ENCODE measurements around the gene TYRO3. TPM values are rescaled to one million over a fixed set of nuclear protein-coding genes. Genes with fewer than 3 reads are reported as not detected.

TYRO3 gene
- total and polyA plus RNA-seq, 2 of the 13 experiments (the other 11 are each of a cell fraction or from before 2014, with no cell fraction given), result 24.0 to 43.6 TPM

DNA sequence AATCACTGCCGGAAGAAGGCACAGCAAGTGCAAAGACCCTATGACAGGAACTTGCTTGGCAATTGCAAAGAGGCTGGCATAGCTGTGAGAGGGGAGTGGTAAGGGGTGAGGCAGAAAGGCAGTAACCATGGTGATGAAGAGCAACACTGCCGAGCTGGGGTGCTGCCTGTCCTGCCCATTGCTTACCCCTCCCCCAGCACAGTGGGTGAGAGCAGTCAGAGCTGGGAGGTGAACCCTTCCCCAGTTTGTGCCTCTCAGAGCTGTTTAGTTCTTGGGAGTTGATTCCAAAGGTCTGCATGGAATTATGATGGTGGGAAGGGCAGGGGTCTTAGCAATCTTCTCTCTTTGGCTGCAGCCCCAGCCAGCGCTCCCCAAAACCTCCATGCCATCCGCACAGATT, 8.8 kb downstream of the TYRO3 start (continued):
- TF ChIP-seq, protein P1, sequence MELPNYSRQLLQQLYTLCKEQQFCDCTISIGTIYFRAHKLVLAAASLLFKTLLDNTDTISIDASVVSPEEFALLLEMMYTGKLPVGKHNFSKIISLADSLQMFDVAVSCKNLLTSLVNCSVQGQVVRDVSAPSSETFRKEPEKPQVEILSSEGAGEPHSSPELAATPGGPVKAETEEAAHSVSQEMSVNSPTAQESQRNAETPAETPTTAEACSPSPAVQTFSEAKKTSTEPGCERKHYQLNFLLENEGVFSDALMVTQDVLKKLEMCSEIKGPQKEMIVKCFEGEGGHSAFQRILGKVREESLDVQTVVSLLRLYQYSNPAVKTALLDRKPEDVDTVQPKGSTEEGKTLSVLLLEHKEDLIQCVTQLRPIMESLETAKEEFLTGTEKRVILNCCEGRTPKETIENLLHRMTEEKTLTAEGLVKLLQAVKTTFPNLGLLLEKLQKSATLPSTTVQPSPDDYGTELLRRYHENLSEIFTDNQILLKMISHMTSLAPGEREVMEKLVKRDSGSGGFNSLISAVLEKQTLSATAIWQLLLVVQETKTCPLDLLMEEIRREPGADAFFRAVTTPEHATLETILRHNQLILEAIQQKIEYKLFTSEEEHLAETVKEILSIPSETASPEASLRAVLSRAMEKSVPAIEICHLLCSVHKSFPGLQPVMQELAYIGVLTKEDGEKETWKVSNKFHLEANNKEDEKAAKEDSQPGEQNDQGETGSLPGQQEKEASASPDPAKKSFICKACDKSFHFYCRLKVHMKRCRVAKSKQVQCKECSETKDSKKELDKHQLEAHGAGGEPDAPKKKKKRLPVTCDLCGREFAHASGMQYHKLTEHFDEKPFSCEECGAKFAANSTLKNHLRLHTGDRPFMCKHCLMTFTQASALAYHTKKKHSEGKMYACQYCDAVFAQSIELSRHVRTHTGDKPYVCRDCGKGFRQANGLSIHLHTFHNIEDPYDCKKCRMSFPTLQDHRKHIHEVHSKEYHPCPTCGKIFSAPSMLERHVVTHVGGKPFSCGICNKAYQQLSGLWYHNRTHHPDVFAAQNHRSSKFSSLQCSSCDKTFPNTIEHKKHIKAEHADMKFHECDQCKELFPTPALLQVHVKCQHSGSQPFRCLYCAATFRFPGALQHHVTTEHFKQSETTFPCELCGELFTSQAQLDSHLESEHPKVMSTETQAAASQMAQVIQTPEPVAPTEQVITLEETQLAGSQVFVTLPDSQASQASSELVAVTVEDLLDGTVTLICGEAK (IDR thresholded peaks at IDR 0.05), result no peak
- TF ChIP-seq, protein P1 (CRISPR knock-in tag; IDR thresholded peaks at IDR 0.05), result no peak
- no peak for TF ChIP-seq ZNF253 (CRISPR knock-in tag; IDR thresholded peaks at IDR 0.05; ENCODE audit: borderline replicate concordance)
- peak; percentile 63; the same call in 1 of the 2 replicates for TF ChIP-seq PPARG (CRISPR knock-in tag; conservative IDR thresholded peaks at IDR 0.05)
- no peak for TF ChIP-seq ZNF34 (CRISPR knock-in tag; IDR thresholded peaks at IDR 0.05; ENCODE audit: borderline replicate concordance)
- no peak for TF ChIP-seq GABPB1 (CRISPR knock-in tag; IDR thresholded peaks at IDR 0.05)
- TF ChIP-seq YY1 (IDR thresholded peaks at IDR 0.05; ENCODE audit: insufficient read depth, insufficient replicate concordance, low read depth, low read length), result no peak
- TF ChIP-seq ZNF766 (CRISPR knock-in tag; IDR thresholded peaks at IDR 0.05; ENCODE audit: borderline replicate concordance), result no peak
- no peak for TF ChIP-seq ZNF282 (IDR thresholded peaks at IDR 0.05; ENCODE audit: partially characterized antibody)
- TF ChIP-seq, protein P2, sequence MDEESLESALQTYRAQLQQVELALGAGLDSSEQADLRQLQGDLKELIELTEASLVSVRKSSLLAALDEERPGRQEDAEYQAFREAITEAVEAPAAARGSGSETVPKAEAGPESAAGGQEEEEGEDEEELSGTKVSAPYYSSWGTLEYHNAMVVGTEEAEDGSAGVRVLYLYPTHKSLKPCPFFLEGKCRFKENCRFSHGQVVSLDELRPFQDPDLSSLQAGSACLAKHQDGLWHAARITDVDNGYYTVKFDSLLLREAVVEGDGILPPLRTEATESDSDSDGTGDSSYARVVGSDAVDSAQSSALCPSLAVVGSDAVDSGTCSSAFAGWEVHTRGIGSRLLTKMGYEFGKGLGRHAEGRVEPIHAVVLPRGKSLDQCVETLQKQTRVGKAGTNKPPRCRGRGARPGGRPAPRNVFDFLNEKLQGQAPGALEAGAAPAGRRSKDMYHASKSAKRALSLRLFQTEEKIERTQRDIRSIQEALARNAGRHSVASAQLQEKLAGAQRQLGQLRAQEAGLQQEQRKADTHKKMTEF (CRISPR knock-in tag; IDR thresholded peaks at IDR 0.05), result no peak
- TF ChIP-seq POLR2A (IDR thresholded peaks at IDR 0.05; ENCODE audit: insufficient read depth in 1 of 2, low read depth in 2 of 2, low read length in 2 of 2), result peak in 1 of 2 experiments; percentile 32; a peak in 2 of 4 replicates
- no peak for TF ChIP-seq ZNF30 (CRISPR knock-in tag; IDR thresholded peaks at IDR 0.05)
- TF ChIP-seq ZNF543 (CRISPR knock-in tag; IDR thresholded peaks at IDR 0.05), result 0 out of 2 replicates have a peak, but pooled peaks have one; percentile 2
- TF ChIP-seq MIXL1 (CRISPR knock-in tag; IDR thresholded peaks at IDR 0.05), result no peak
- TF ChIP-seq SALL2 (CRISPR knock-in tag; IDR thresholded peaks at IDR 0.05), result no peak

Measured in HepG2 (cell line).